Vagina (tissue), 2 donors: ENCODE measurements around the gene NDFIP2. TPM values are rescaled to one million over a fixed set of nuclear protein-coding genes. Genes with fewer than 3 reads are reported as not detected.

Experiments used
- DNase-seq, 2 donors: peaks; one replicate each; pipeline ENCODE4 v3.0.0-alpha.2; 2017; ENCODE audit errors: extremely low spot score in 2 of 2
- H3K27ac ChIP-seq: fragments of 200-600 bp; sonication (generic); one replicate; pipeline ENCODE4 v1.5.1; 2019
- H3K27me3 ChIP-seq: fragments of 200-600 bp; sonication (generic); one replicate; pipeline ENCODE4 v1.5.1; 2019
- H3K36me3 ChIP-seq, 2 donors: fragments of 200-600 bp; sonication (generic); one replicate each; pipeline ENCODE4 v1.5.1; 2017 to 2019
- H3K4me1 ChIP-seq: fragments of 200-600 bp; sonication (generic); one replicate; pipeline ENCODE4 v1.5.1; 2019
- H3K4me3 ChIP-seq, 2 donors: fragments of 200-600 bp; sonication (generic); 1 replicate in 1 of 2; 2 replicates in 1 of 2; pipeline ENCODE4 v1.5.1; 2016 to 2019
- H3K9me3 ChIP-seq: fragments of 200-600 bp; sonication (generic); one replicate; pipeline ENCODE4 v1.5.1; 2019
- CTCF ChIP-seq, 3 experiments: fragments of 450-650 bp in 2 of 3; fragments of 200-600 bp in 1 of 3; sonication (generic) in 1 of 3; IDR thresholded peaks; one replicate each; pipeline ENCODE4 v1.5.1; 2017 to 2019; ENCODE audit warnings: antibody characterized with exemption in 3 of 3, mild to moderate bottlenecking in 2 of 3, moderate library complexity in 2 of 3
- POLR2A ChIP-seq, 2 donors: fragments of 450-650 bp; IDR thresholded peaks; one replicate each; pipeline ENCODE4 v1.6.1; 2017; ENCODE audit warnings: antibody characterized with exemption in 2 of 2, mild to moderate bottlenecking in 2 of 2, moderate library complexity in 2 of 2
- POLR2AphosphoS5 ChIP-seq, 2 donors: sonication (generic); formaldehyde crosslinking; IDR thresholded peaks; one replicate each; pipeline ENCODE4 v1.9.0; 2017; ENCODE audit warnings: antibody characterized with exemption in 2 of 2, mild to moderate bottlenecking in 2 of 2, low read depth in 1 of 2; ENCODE audit not compliant: insufficient read depth in 1 of 2
- intact Hi-C: fragments of 100-400 bp; cut with DNase I; formaldehyde crosslinking; loops from one replicate; pipeline ENCODE4 v1.15.1; 2023
- total RNA-seq: library from RNA; depleted of rRNA; stranded (reverse); fragments of >200 nt; gene quantifications from one replicate; pipeline ENCODE4 v1.2.3, GENCODE V29; 2016

Gene NDFIP2
- total RNA-seq, 1 donor from 2014 or later: 26.8 TPM

GRCh38 chr13:79491715-79492114 lies 10.8 kb downstream of the NDFIP2 start:
- TF ChIP-seq POLR2AphosphoS5 (IDR thresholded peaks at IDR 0.05; ENCODE audit: insufficient read depth in 1 of 2, low read depth in 1 of 2) (peak in 1 of 2 donors; percentile 58), CTCF (IDR thresholded peaks at IDR 0.05) (no peak)
- Histone ChIP-seq H3K4me1 (peaks cover 57% of the 10 kb centered on the region), H3K9me3 (no peaks in the 10 kb centered on the region), H3K27ac (peak overlapping the region; percentile 3), H3K36me3 (no peaks in the 10 kb centered on the region), H3K27me3 (no peaks in the 10 kb centered on the region), H3K4me3 (no peak overlapping the region)
- no peak for DNase-seq
- intact Hi-C loops: no loop called here

- H3K4me1 ChIP-seq: peaks cover 51% of the 10 kb centered on the region
- H3K9me3 ChIP-seq: no peaks in the 10 kb centered on the region
- TF ChIP-seq POLR2AphosphoS5 (IDR thresholded peaks at IDR 0.05; ENCODE audit: insufficient read depth in 1 of 2, low read depth in 1 of 2): no peak
- TF ChIP-seq POLR2A (IDR thresholded peaks at IDR 0.05): no peak
- TF ChIP-seq CTCF (IDR thresholded peaks at IDR 0.05): no peak
- H3K36me3 ChIP-seq: no peaks in the 10 kb centered on the region
- H3K27me3 ChIP-seq: no peaks in the 10 kb centered on the region
- no peak overlapping the region for H3K4me3 ChIP-seq
- DNase-seq: no peak
- peak overlapping the region; percentile 3 for H3K27ac ChIP-seq
- intact Hi-C loops: no loop called here
These were observed 11.4 kb downstream of the NDFIP2 start for GRCh38 chr13:79492313-79492798.

- Histone ChIP-seq H3K36me3 (no peaks in the 10 kb centered on the region), H3K9me3 (no peaks in the 10 kb centered on the region), H3K27ac (peak overlapping the region; percentile 3), H3K4me3 (no peak overlapping the region), H3K4me1 (peaks cover 48% of the 10 kb centered on the region), H3K27me3 (no peaks in the 10 kb centered on the region)
- no peak for TF ChIP-seq POLR2AphosphoS5 (IDR thresholded peaks at IDR 0.05; ENCODE audit: insufficient read depth in 1 of 2, low read depth in 1 of 2)
- no peak for TF ChIP-seq CTCF (IDR thresholded peaks at IDR 0.05)
- TF ChIP-seq POLR2A (IDR thresholded peaks at IDR 0.05): no peak
- intact Hi-C loops: no loop called here
- no peak for DNase-seq
These were observed 12.1 kb downstream of the NDFIP2 start for GRCh38 chr13:79492918-79493594.

- Histone ChIP-seq H3K9me3 (no peaks in the 10 kb centered on the region), H3K36me3 (no peaks in the 10 kb centered on the region), H3K4me1 (peaks cover 34% of the 10 kb centered on the region), H3K27ac (no peak overlapping the region), H3K4me3 (no peak overlapping the region), H3K27me3 (no peaks in the 10 kb centered on the region)
- intact Hi-C loops: no loop called here
- no peak for DNase-seq
- TF ChIP-seq POLR2AphosphoS5 (IDR thresholded peaks at IDR 0.05; ENCODE audit: insufficient read depth in 1 of 2, low read depth in 1 of 2): no peak
- TF ChIP-seq CTCF (IDR thresholded peaks at IDR 0.05): no peak
- no peak for TF ChIP-seq POLR2A (IDR thresholded peaks at IDR 0.05)
These were observed 15.2 kb downstream of the NDFIP2 start for GRCh38 chr13:79496188-79496587.

- no peaks in the 10 kb centered on the region for H3K9me3 ChIP-seq
- peaks cover 32% of the 10 kb centered on the region for H3K4me1 ChIP-seq
- no peaks in the 10 kb centered on the region for H3K27me3 ChIP-seq
- no peak for TF ChIP-seq POLR2A (IDR thresholded peaks at IDR 0.05)
- no peak for TF ChIP-seq POLR2AphosphoS5 (IDR thresholded peaks at IDR 0.05; ENCODE audit: insufficient read depth in 1 of 2, low read depth in 1 of 2)
- no peak for TF ChIP-seq CTCF (IDR thresholded peaks at IDR 0.05)
- no peak overlapping the region for H3K4me3 ChIP-seq
- intact Hi-C loops: no loop called here
- DNase-seq: no peak
- no peaks in the 10 kb centered on the region for H3K36me3 ChIP-seq
- no peak overlapping the region for H3K27ac ChIP-seq
These were observed 16.1 kb downstream of the NDFIP2 start for GRCh38 chr13:79497064-79497463.
